Ishikawa (cell line): ENCODE data around the gene MRS2.

Experiments
- CEBPB ChIP-seq: IDR thresholded peaks from 2 replicates; pipeline ENCODE4 v1.6.1; 2012
- CREB1 ChIP-seq: IDR thresholded peaks from 2 replicates; pipeline ENCODE4 v1.6.1; 2012; ENCODE audit warnings: low read depth
- EP300 ChIP-seq: IDR thresholded peaks from 2 replicates; pipeline ENCODE4 v1.6.1; 2012; ENCODE audit warnings: borderline replicate concordance
- RAD21 ChIP-seq: IDR thresholded peaks from 2 replicates; pipeline ENCODE4 v1.6.1; 2012; ENCODE audit warnings: low read depth
- TAF1 ChIP-seq: IDR thresholded peaks from 2 replicates; pipeline ENCODE4 v1.6.1; 2012; ENCODE audit warnings: low read depth, mild to moderate bottlenecking
- YY1 ChIP-seq: IDR thresholded peaks from 2 replicates; pipeline ENCODE4 v1.6.1; 2012; ENCODE audit warnings: low read depth
- TF ChIP-seq, protein P1 (sequence below): IDR thresholded peaks from 2 replicates; pipeline ENCODE4 v1.6.1; 2012
- TF ChIP-seq, protein P2 (sequence below): IDR thresholded peaks from 2 replicates; pipeline ENCODE4 v1.6.1; 2012; ENCODE audit warnings: low read depth, mild to moderate bottlenecking

DNA sequence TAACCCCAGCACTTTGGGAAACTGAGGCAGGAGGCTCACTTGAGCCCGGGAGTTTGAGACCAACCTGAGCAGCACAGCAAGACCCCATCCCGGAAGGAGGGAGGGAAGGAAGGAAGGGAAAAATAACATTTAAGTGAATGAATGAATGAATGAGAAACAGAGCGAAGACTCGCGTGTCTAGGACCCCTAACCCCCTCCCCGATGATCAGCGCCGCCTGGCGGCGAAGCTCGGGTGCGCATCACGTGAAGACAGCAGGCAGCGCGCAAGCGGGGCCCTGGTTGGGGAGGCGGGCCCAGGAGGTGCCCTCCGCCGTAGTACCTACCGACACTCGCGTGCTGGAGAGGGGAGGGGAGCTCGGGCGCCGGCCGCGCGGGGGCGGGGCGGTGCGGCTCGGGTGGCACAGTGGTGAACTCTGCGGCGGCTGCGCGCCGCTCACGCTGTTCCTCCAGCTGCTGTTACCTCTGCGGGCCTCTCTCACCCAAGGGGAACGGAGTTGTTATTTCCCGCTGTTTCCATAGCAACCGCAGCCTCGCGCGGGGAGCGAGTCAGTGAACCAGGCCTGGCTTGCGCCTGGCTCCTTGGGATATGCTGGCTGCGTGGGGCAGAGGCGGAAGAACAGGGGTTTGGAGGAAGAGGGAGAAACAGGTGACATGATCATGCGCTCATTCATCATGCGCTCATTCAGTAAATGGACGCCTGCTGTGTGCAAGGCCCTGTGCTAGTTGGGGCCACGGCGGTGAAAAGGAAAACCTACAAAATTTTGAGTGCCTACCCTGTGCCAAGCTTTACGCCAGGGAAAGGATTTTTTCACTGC lies 42.9 kb upstream of the MRS2 start:
- TF ChIP-seq RAD21: peak; percentile 67
- TF ChIP-seq, protein P1, sequence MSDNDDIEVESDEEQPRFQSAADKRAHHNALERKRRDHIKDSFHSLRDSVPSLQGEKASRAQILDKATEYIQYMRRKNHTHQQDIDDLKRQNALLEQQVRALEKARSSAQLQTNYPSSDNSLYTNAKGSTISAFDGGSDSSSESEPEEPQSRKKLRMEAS: peak; percentile 63; the same call in 1 of the 2 replicates
- no peak for TF ChIP-seq CEBPB
- no peak for TF ChIP-seq CREB1
- TF ChIP-seq, protein P2, sequence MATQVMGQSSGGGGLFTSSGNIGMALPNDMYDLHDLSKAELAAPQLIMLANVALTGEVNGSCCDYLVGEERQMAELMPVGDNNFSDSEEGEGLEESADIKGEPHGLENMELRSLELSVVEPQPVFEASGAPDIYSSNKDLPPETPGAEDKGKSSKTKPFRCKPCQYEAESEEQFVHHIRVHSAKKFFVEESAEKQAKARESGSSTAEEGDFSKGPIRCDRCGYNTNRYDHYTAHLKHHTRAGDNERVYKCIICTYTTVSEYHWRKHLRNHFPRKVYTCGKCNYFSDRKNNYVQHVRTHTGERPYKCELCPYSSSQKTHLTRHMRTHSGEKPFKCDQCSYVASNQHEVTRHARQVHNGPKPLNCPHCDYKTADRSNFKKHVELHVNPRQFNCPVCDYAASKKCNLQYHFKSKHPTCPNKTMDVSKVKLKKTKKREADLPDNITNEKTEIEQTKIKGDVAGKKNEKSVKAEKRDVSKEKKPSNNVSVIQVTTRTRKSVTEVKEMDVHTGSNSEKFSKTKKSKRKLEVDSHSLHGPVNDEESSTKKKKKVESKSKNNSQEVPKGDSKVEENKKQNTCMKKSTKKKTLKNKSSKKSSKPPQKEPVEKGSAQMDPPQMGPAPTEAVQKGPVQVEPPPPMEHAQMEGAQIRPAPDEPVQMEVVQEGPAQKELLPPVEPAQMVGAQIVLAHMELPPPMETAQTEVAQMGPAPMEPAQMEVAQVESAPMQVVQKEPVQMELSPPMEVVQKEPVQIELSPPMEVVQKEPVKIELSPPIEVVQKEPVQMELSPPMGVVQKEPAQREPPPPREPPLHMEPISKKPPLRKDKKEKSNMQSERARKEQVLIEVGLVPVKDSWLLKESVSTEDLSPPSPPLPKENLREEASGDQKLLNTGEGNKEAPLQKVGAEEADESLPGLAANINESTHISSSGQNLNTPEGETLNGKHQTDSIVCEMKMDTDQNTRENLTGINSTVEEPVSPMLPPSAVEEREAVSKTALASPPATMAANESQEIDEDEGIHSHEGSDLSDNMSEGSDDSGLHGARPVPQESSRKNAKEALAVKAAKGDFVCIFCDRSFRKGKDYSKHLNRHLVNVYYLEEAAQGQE: no peak
- peak; percentile 64; the same call in 1 of the 2 replicates for TF ChIP-seq EP300
- no peak; the same call in none of the 2 replicates for TF ChIP-seq YY1
- no peak for TF ChIP-seq TAF1
